Glomerular visceral epithelial cell (primary cell): ENCODE results near the gene CANT1.
A peak's percentile ranks its signal among the peaks of the same experiment; 100 is the strongest.
"Not testable (repeated sequence)": the region's sequence is repeated elsewhere in the genome, so short reads cannot be mapped to it uniquely, and the experiment has no call there.

Source experiments
- DNase-seq: peaks from one replicate; pipeline ENCODE4 v3.0.0-alpha.2; 2016; ENCODE audit errors: extremely low spot score

Gene CANT1

DNA sequence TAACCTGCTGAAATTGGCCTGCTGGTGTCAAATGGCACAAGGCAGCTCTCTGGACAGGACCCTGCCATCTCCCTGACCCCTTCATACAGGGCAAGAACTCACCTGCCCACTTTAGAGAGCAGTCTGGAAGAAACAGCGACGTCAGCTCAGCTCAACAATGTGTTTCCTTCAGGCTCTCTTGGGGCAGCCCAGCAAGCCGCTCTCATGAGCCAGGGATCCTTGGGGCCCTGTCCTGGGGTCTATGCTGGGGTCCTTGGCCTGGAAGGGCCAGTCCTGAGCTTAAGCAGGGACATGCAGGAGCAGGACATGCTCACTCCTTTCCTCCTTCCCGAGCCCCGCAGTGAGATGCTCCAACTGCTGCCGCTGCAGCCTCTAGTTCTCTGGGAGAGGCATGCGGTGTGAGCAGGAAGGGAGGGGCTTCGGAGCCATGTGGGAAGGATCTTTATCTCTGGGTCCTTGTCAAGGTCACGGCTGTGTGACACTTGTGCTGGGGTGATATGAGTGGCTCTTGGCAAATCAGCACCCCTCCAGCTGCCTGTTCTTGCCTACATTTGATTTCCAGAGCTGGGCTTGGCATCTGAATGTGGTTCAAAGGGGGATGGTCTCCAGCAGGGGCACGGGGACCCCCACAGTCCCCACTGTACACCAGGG lies 17.8 kb upstream of the CANT1 start:
- DNase-seq, result no peak

DNA sequence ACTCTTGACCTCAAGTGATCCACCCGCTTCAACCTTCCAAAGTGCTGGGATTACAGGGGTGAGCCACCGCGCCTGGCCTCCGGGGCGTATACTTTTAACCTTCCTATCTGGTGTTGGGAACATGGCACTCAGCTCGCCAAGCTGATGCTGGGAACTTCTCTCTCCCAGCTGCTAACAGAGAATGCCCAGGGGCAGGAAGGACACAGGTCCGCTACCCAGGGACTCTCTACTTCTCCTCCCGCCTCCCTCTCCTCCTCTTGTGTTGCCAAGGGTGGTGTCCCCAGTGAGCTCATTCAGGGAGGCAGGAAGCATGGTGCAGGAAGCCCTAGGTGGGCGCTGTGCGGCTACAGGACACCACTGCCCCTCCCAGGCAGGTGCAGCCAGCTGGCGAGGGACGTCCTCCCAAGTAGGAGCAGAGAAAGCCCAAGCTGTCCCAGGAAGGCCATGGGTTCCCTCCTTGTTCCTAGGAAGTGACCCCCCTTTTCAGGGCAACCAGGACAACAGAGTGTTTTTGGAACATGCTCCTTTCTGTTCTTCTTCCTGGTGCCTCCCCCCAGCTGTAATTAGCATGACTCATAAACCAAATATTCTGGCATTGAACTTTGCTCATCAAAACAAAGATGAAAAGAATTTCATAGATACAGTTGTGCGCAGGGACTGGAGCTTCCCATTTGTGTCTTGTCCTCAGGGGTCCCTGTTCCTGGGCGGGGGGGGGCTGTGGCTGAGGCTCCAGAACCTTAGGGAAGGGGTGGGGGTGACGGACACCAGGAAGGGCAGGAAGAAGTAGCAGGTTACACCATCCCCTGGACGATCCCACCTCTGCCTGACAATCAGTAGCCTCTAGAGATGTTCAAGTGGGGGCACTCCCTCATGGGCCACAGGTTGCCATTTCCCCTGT lies 17.1 kb upstream of the CANT1 start:
- peak; percentile 82 for DNase-seq

DNA sequence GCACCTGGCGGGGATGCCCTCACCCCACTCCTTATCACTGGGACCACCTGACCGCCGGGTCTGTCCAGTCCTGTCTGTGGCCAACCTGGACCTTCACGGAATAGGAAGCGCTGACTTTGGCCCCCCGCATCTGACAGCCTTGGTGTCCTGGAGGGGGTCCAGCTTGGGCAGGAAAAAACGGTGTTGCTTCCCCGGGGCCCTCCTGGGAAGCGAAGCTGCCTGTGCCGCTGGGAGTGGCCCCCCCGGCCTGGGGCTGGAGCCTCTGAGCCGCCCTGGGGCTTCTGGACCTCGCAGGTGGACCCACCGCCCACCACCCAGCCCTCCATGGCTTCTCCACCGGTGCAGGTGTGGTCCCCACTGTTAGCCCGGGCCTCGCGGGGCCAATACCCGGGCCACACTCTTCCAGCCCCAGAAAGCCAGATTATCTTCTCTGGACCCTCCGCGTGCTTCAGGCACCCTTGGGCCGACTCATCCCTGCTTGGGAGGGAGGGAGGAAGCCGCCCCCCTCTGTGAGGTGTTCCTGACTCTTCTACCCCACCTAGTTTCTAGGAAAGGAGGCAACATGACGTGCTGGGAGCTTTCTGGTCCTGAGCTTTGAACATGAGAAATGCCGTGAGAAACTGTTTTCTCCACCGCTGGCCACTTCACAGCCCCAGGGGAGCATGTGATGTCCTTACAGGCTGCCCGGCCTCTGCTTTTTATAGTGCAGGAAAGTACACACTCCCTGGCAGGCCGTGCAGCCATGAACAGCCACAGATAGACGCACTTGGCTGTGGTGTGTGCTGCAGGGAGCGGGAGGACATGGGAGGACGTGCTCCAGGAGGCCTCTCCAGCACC lies 15.6 kb upstream of the CANT1 start:
- DNase-seq, result no peak

DNA sequence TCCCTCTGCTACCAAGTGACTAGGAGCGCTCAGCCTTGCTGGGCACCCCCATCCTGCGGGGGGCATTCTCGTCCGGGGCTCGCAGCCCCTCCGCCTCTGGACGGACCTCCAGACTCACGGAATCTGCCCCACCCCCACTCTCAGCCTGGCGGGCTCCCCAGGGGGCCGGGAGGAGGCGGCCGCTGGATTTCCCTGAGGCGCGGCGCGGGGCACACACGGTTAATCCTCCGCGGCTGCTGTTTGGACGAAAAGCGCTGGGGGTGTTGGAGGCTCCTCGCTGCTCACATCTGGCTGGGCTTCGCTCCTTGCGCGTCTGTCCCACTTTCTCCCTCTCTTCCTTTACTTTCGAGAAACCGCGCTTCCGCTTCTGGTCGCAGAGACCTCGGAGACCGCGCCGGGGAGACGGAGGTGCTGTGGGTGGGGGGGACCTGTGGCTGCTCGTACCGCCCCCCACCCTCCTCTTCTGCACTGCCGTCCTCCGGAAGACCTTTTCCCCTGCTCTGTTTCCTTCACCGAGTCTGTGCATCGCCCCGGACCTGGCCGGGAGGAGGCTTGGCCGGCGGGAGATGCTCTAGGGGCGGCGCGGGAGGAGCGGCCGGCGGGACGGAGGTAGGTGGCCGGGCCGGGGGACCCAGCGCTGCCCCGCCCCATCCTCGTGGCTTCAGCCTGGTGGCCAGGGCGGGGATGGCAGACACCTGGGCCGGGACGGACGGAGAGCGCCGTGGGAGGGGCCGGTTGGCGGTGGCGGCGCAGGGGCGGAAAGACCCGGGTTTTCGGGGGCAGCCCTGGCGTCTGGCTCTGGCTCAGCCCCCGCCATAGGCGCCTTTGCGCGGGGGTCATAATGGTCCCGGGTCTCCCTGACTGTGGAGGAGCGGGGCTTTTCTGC lies 14.6 kb upstream of the CANT1 start, which contains the start of gene C1QTNF1:
Gene C1QTNF1 (plus strand): TSS at position 284 of the 886 bp plus-strand sequence. CDS start 19,800 bp downstream, outside the sequence.
- DNase-seq, result peak; percentile 50

DNA sequence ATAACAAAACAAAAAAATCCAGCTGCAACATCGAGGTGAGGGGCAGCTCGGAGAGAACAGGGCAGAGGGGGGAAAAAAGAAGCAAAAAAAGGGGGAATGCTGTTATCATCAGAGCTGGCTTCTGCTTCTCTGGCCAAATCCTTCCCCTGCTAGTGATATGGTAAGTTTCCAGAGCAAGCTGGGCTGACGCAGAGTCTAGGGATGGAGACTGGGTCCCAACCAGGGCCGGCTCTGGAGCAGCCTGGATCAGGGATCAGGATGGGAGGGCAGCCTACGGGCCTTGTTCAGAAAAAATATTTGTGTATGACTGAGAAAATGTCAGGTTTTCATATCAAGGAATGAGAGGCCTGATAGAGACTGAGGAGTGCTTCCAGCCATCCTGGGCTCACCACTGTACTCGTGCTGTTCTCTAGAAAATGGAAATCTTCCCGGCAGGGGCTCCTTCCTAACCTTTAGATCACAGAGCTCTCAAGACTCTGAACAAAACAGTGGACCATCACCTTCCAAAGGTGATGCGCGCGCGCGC lies 13.7 kb upstream of the CANT1 start:
- no peak for DNase-seq

DNA sequence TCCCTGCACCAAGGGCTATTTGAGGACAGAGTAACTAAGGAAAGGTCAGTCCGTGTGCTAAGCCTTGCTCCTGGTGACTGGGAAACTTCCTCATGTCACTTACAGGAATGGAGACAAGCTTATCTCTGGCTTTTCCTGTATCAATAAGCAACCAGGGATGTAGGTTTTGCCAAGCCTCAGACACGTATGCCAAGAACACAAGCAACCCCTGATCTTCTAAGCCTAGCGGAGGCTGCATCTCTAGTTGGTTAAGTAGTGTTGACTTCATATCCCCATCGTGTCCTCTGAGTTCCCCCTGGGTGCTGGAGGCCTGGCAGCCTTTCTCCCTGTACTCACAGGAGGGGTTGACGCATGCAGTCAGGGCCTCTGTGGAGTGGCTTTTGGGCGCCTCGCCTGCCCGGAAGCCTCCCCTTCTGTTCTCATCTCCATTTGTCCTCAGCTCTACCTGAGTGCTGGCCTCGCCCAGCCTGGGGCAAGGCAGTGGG lies 13.0 kb upstream of the CANT1 start:
- no peak for DNase-seq

DNA sequence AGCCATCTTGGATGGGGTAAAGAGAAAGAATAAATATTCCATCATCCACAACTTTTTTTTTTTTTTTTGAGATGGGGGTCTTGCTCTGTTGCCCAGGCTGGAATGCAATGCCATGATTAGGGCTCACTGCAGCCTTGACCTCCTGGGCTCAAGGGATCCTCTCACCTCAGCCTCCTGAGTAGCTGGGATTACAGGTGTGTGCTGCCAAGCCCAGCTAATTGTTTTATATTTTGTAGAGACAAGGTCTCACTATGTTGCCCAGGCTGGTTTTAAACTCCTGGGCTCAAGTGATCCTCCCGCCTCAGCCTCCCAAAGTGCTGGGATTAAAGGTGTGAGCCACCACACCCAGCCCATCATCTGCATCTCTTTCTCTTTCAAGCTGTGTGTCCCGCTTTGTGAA lies 12.4 kb upstream of the CANT1 start:
- DNase-seq, result not testable (repeated sequence)

DNA sequence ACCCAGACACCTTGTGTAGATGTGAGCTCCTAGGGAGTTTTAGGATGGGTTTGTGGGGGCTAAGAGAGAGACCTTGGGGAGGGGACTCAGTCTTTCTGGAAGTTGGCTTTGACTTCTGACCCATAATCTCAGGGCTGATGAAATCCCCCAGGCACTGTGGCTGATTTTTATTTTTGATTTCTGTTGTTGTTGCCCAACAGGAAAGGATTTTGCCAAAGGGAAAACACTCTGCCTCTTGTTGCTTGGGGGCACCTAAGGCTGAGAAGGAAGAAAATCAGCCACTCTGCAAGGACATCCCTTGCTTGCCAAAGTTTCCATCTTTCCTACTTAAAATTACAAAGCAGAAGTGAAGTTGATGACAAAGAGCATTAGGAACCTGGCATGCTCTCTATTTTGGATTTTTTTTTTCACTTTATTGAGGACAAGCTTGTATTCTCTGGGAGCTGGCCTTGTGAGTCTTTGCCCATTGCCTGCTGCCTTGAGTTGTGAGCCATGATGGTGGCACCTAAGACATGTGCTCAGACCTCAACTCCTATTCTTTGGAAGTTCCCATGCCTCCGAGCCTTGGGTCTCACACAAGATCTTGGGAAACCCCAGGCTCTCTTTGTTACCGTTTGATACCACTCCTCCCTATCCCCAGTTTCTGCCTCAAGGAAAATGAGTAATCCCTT lies 11.2 kb upstream of the CANT1 start:
- DNase-seq, result no peak

DNA sequence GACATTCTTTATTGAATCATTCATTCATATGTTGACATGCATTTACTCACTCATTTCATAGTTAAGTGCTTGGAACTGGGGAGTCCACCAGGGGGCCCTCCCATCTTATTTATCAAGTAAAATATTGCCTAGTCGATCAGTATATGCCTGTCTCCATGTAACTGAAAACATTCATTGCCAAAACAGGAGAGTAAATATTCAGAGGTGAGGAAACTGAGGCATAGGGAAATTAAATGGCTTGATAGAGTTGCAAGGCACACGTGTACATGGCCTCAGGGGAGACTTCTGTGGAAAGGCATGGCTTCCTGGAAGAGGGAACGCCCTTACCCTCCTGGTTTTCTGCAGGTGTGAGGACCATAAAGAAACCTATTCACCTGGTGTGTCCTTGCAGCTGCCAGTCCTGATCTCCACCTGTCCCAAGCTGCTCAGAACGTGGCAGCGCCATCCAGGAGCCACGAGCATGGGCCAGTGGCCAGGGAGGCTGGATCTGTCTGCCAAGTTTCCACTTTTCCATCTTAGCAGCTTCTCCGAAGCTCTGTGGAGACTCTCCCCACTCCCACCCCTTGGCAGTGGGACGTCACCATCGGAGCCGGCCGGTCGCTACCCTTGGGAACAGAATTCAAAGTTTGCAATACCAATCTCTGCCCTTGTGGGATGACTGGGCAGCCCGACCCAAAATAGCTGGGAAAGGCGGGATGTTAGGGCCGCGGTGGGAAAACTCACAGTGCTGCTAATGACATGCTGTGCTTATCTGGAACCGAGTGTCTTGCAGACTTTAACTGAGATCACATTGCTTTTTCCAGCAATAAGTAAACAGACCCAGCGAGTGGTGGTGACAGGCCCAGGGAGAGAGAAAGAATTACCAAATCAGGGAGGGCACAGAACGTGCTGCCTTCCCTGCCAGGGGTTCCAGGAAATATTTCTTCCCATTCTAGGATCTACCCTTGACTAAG lies 10.3 kb upstream of the CANT1 start:
- peak; percentile 70 for DNase-seq

DNA sequence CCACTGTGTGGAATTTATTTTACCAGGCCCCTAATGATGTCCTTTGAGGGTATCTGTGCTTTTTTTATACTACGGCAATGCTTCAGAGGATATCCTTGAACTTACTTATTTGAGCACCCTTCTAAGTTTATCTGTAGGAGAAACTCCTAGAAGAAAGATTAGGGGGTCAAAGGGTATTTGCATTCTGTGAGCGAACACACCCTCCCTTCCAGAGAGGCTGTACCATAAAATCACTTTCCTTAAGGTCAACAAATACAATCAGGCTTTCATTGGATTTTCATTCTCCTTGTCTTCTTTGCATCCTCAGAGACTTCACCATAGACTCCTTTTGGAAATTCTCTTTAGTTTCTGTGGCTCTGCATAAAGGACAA lies 9.7 kb upstream of the CANT1 start:
- no peak for DNase-seq

DNA sequence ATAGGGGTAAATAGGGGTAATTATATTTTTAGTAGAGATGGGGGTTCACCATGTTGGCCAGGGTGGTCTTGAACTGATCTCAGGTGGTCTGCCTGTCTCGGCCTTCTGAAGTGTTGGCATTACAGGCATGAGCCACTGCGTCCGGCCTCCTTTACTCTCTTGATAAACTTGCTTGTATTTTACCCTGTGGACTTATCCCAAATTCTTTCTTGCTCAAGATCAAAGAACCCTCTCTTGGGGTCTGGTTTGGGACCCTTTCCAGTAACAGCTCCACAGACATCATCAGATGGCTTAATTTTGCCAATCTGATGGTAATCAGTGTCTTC lies 8.8 kb upstream of the CANT1 start:
- DNase-seq, result no peak

DNA sequence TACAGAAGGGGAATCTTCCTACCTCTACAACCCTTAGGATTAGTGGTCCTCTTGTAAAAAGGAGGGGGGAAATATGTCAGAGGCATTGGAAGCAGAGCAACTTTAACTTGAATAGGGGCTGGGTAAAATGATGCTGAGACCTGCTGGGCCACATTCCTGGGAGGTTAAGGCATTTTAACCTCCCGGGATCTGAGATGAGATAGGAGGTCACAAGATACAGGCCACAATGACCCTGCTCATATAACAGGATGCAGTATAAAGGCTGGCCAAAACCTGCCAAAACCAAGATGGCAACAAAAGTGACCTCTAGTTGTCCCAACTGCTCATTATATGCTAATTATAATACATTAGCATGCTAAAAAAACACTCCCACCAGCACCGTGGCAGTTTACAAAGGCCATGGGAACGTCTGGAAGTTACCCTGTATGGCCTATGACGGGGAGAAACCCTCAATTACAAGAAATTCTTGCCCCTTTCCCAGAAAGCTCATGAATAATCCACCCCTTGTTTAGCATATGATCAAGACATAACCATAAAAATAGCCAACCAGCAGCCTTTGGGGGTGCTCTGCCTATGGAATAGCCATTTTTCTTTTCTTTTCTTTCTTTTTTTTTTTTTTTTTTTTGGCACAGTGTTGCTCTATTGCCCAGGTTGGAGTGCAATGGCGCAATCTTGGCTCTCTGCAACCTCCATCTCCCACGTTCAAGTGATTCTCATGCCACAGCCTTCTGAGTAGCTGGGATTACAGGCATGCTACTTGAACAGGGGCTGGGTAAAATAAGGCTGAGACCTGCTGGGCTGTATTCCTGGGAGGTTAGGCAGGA lies 8.2 kb upstream of the CANT1 start:
- no peak for DNase-seq

DNA sequence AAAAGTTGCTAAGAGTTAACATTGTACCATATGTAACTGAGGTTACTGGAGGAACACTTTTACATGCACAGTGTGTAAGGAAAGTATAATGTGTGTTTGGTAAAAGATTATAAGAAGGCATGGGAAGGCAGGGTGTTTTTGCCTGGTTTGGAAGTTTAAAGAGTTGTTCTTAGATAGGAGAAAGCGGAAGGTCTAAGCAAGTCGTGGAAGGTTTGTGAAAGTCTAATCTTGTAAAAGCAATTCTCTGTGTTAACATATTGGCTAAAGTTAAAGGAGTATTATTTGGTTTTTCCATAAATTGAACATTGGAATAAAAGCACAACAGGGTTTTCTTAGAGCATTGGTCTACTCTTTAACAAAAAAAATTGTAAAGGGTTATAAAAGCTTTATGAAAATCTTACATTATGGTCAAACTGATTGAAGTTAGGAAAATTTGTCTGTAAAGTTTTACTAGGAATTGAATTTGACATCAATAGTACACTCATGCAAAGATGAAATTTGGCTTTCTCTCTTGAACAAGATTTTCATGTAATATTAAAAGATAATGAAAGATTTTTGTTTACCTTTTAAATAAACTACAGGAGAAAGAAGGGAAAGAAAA lies 4.7 kb upstream of the CANT1 start:
- DNase-seq, result no peak

DNA sequence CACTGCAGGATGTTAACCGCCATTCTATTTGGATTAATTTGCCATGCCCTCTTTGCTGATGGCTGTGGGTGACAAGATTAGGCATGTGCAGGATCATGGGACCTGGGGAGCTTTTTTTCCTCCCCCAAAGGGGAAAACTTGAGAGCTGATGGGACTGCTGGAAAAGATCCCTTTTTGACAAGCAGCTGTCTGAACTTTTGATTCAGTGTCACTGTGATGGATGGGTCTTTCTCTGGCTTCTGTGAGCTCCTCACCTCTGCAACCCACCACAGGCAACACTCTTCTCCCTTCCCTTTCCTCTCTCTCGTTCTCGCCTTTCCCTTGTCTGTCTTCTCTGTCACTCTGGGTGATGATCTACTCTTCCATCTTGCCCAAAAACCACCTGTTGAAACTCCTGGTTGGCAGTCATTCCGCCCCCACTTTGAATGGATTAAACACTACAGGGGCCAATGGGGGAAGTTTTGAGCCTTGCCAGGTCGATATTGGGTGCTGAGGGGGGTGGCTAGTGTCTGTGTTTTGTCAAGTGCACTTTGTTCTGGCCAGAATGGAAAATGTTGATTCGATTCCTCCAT lies 3.1 kb upstream of the CANT1 start:
- no peak for DNase-seq

DNA sequence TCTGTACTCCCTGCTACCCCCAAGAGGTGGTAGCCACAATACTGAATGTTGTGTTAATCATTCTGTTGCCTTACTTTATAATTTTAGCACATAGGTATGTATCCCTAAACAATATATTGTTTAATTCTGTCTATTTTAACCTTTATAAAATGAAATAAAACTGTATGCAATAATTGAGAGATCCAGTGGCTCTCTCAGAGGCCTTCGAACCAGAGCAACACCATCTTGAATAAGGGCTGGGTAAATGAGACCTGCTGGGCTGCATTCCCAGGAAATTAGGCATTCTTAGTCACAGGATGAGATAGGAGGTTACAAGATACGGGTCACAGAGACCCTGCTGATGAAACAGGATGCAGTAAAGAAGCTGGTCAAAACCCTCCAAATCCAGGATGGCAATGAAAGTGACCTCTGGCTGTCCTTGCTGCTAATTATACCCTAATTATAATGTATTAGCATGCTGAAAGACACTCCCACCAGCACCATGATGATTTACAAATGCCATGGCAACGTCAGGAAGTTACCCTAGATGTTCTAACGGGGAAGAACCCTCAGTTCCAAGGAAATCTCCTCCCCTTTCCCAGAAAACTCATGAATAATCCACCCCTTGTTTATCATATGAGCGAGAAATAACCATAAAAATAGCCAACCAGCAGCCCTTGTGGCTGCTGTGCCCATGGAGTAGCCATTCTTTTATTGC lies 2.0 kb upstream of the CANT1 start:
- no peak for DNase-seq

DNA sequence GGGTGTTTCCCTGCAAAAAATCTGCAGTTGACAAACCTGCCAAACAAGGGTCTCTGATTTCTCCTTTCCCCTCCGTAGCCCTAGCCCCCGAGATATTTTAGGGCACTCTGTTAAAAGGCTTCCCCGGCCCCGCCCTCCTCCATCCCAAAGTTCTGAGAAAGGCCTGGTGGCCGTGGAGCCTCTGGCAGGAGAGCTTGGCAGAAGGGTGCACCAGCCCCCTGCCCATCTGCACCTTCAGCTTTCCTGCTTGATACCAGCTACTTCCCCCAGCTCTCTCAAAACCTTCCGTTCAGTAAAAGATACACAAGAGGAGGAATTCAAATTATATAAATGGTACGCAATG lies 711 bp upstream of the CANT1 start:
- no peak for DNase-seq
